ENCODE results near the gene CARD9. TPM values are rescaled to one million over a fixed set of nuclear protein-coding genes. Genes with fewer than 3 reads are reported as not detected.

Gene CARD9
- total and polyA plus RNA-seq, 9 donors: 1.1 to 2.7 (median 1.4) TPM

GRCh38 chr9:136329636-136330405, 43.6 kb downstream of the CARD9 start:
- peaks cover 47% of the 10 kb centered on the region for H3K4me1 ChIP-seq (ENCODE audit: control insufficient read depth, insufficient read depth, low read length)
- H3K27me3 ChIP-seq (ENCODE audit: control insufficient read depth, insufficient read depth, low read length): no peaks in the 10 kb centered on the region
- peaks cover 24% of the 10 kb centered on the region for H3K36me3 ChIP-seq (ENCODE audit: control insufficient read depth, insufficient read depth, low read length)
- no peak for DNase-seq
- WGBS (ENCODE audit: insufficient coverage): 76% methylated on average over 22 of the region's 23 CpGs
- no peaks in the 10 kb centered on the region for H3K9me3 ChIP-seq (replicated peaks; ENCODE audit: control insufficient read depth, low read depth, low read length)
- H3K27ac ChIP-seq (ENCODE audit: low read length): peak overlapping the region; percentile 87
- peak overlapping the region; percentile 61 for H3K4me3 ChIP-seq (ENCODE audit: low read length)

GRCh38 chr9:136329211-136329627, 44.2 kb downstream of the CARD9 start:
- peak overlapping the region; percentile 87 for H3K27ac ChIP-seq (ENCODE audit: low read length)
- H3K36me3 ChIP-seq (ENCODE audit: control insufficient read depth, insufficient read depth, low read length): peaks cover 19% of the 10 kb centered on the region
- H3K4me1 ChIP-seq (ENCODE audit: control insufficient read depth, insufficient read depth, low read length): peaks cover 49% of the 10 kb centered on the region
- peak overlapping the region; percentile 61 for H3K4me3 ChIP-seq (ENCODE audit: low read length)
- WGBS (ENCODE audit: insufficient coverage): 30% methylated on average over 19 of the region's 19 CpGs
- DNase-seq: no peak
- no peaks in the 10 kb centered on the region for H3K27me3 ChIP-seq (ENCODE audit: control insufficient read depth, insufficient read depth, low read length)
- H3K9me3 ChIP-seq (replicated peaks; ENCODE audit: control insufficient read depth, low read depth, low read length): no peaks in the 10 kb centered on the region

GRCh38 chr9:136328622-136329041, 44.8 kb downstream of the CARD9 start:
- Histone ChIP-seq H3K27ac (ENCODE audit: low read length) (peak overlapping the region; percentile 87), H3K9me3 (replicated peaks; ENCODE audit: control insufficient read depth, low read depth, low read length) (no peaks in the 10 kb centered on the region), H3K4me3 (ENCODE audit: low read length) (peak overlapping the region; percentile 61), H3K27me3 (ENCODE audit: control insufficient read depth, insufficient read depth, low read length) (no peaks in the 10 kb centered on the region), H3K36me3 (ENCODE audit: control insufficient read depth, insufficient read depth, low read length) (peaks cover 15% of the 10 kb centered on the region), H3K4me1 (ENCODE audit: control insufficient read depth, insufficient read depth, low read length) (peaks cover 53% of the 10 kb centered on the region)
- peak; percentile 78 for DNase-seq
- 9% methylated on average over 14 of the region's 15 CpGs for WGBS (ENCODE audit: insufficient coverage)

GRCh38 chr9:136328011-136328621, 45.4 kb downstream of the CARD9 start:
- H3K4me3 ChIP-seq (ENCODE audit: low read length): peak overlapping the region; percentile 61
- H3K27ac ChIP-seq (ENCODE audit: low read length): peak overlapping the region; percentile 87
- 9% methylated on average over 12 of the region's 13 CpGs for WGBS (ENCODE audit: insufficient coverage)
- no peak for DNase-seq
- H3K36me3 ChIP-seq (ENCODE audit: control insufficient read depth, insufficient read depth, low read length): peaks cover 12% of the 10 kb centered on the region
- no peaks in the 10 kb centered on the region for H3K27me3 ChIP-seq (ENCODE audit: control insufficient read depth, insufficient read depth, low read length)
- no peaks in the 10 kb centered on the region for H3K9me3 ChIP-seq (replicated peaks; ENCODE audit: control insufficient read depth, low read depth, low read length)
- H3K4me1 ChIP-seq (ENCODE audit: control insufficient read depth, insufficient read depth, low read length): peaks cover 58% of the 10 kb centered on the region

- Histone ChIP-seq H3K27me3 (ENCODE audit: control insufficient read depth, insufficient read depth, low read length) (no peaks in the 10 kb centered on the region), H3K27ac (ENCODE audit: low read length) (peak within 1 kb of the TSS; percentile 87)
Measured at GRCh38 chr9:136327304-136327974, 46.0 kb downstream of the CARD9 start, which contains the start of gene GPSM1. Gene GPSM1 (plus strand): TSS chr9:136327539. CDS start chr9:136327696, 157 bp downstream.

GRCh38 chr9:136326761-136327303, 46.6 kb downstream of the CARD9 start:
- Histone ChIP-seq H3K4me3 (ENCODE audit: low read length) (peak overlapping the region; percentile 28), H3K27me3 (ENCODE audit: control insufficient read depth, insufficient read depth, low read length) (no peaks in the 10 kb centered on the region), H3K4me1 (ENCODE audit: control insufficient read depth, insufficient read depth, low read length) (peaks cover 61% of the 10 kb centered on the region), H3K27ac (ENCODE audit: low read length) (peak overlapping the region; percentile 86), H3K36me3 (ENCODE audit: control insufficient read depth, insufficient read depth, low read length) (peaks cover 5% of the 10 kb centered on the region), H3K9me3 (replicated peaks; ENCODE audit: control insufficient read depth, low read depth, low read length) (no peaks in the 10 kb centered on the region)
- WGBS (ENCODE audit: insufficient coverage): 22% methylated on average over 17 of the region's 17 CpGs
- DNase-seq: no peak

More at GRCh38 chr9:136327304-136327974, 46.0 kb downstream of the CARD9 start, which contains the start of gene GPSM1:
- DNase-seq: peak; percentile 84
- under 1% methylated on average over 65 of the region's 88 CpGs for WGBS (ENCODE audit: insufficient coverage)
- Histone ChIP-seq H3K36me3 (ENCODE audit: control insufficient read depth, insufficient read depth, low read length) (peaks cover 10% of the 10 kb centered on the region), H3K4me1 (ENCODE audit: control insufficient read depth, insufficient read depth, low read length) (peaks cover 61% of the 10 kb centered on the region), H3K9me3 (replicated peaks; ENCODE audit: control insufficient read depth, low read depth, low read length) (no peaks in the 10 kb centered on the region), H3K4me3 (ENCODE audit: low read length) (peak within 1 kb of the TSS; percentile 61)

GRCh38 chr9:136326061-136326760, 47.3 kb downstream of the CARD9 start:
- Histone ChIP-seq H3K9me3 (replicated peaks; ENCODE audit: control insufficient read depth, low read depth, low read length) (no peaks in the 10 kb centered on the region), H3K27ac (ENCODE audit: low read length) (peak overlapping the region; percentile 86), H3K4me3 (ENCODE audit: low read length) (no peak overlapping the region), H3K36me3 (ENCODE audit: control insufficient read depth, insufficient read depth, low read length) (peaks cover 5% of the 10 kb centered on the region), H3K4me1 (ENCODE audit: control insufficient read depth, insufficient read depth, low read length) (peaks cover 61% of the 10 kb centered on the region), H3K27me3 (ENCODE audit: control insufficient read depth, insufficient read depth, low read length) (no peaks in the 10 kb centered on the region)
- DNase-seq: peak; percentile 63
- 15% methylated on average over 15 of the region's 28 CpGs for WGBS (ENCODE audit: insufficient coverage)

- H3K27ac ChIP-seq (ENCODE audit: low read length): no peak overlapping the region
- DNase-seq: no peak
Measured at GRCh38 chr9:136325358-136325757, 48.1 kb downstream of the CARD9 start.

GRCh38 chr9:136324501-136325300, 48.8 kb downstream of the CARD9 start:
- no peaks in the 10 kb centered on the region for H3K27me3 ChIP-seq (ENCODE audit: control insufficient read depth, insufficient read depth, low read length)

More at GRCh38 chr9:136325358-136325757, 48.1 kb downstream of the CARD9 start:
- H3K4me1 ChIP-seq (ENCODE audit: control insufficient read depth, insufficient read depth, low read length): peaks cover 57% of the 10 kb centered on the region
- no peaks in the 10 kb centered on the region for H3K36me3 ChIP-seq (ENCODE audit: control insufficient read depth, insufficient read depth, low read length)
- H3K27me3 ChIP-seq (ENCODE audit: control insufficient read depth, insufficient read depth, low read length): no peaks in the 10 kb centered on the region
- no peaks in the 10 kb centered on the region for H3K9me3 ChIP-seq (replicated peaks; ENCODE audit: control insufficient read depth, low read depth, low read length)
- WGBS (ENCODE audit: insufficient coverage): 90% methylated on average over 12 of the region's 13 CpGs
- no peak overlapping the region for H3K4me3 ChIP-seq (ENCODE audit: low read length)

More at GRCh38 chr9:136324501-136325300, 48.8 kb downstream of the CARD9 start:
- Histone ChIP-seq H3K36me3 (ENCODE audit: control insufficient read depth, insufficient read depth, low read length) (no peaks in the 10 kb centered on the region), H3K9me3 (replicated peaks; ENCODE audit: control insufficient read depth, low read depth, low read length) (no peaks in the 10 kb centered on the region), H3K27ac (ENCODE audit: low read length) (no peak overlapping the region), H3K4me1 (ENCODE audit: control insufficient read depth, insufficient read depth, low read length) (peaks cover 51% of the 10 kb centered on the region), H3K4me3 (ENCODE audit: low read length) (no peak overlapping the region)
- 80% methylated on average over 13 of the region's 24 CpGs for WGBS (ENCODE audit: insufficient coverage)
- DNase-seq: no peak

Measured in muscle of leg (tissue), 11 donors.